Uterus (tissue), 2 donors: ENCODE results near the gene BTN1A1.

Experiments
- POLR2A ChIP-seq, 2 donors: fragments of 450-650 bp; IDR thresholded peaks; one replicate each; pipeline ENCODE4 v1.6.1; 2016; ENCODE audit warnings: antibody characterized with exemption in 2 of 2, mild to moderate bottlenecking in 1 of 2, moderate library complexity in 1 of 2
- TF ChIP-seq, protein P1 (sequence below), 4 experiments: fragments of 200-600 bp in 2 of 4; fragments of 450-650 bp in 2 of 4; sonication (generic) in 2 of 4; IDR thresholded peaks; one replicate each; pipeline ENCODE4 v1.5.1; 2016 to 2019; ENCODE audit warnings: antibody characterized with exemption in 4 of 4, mild to moderate bottlenecking in 2 of 4, moderate library complexity in 1 of 4

DNA sequence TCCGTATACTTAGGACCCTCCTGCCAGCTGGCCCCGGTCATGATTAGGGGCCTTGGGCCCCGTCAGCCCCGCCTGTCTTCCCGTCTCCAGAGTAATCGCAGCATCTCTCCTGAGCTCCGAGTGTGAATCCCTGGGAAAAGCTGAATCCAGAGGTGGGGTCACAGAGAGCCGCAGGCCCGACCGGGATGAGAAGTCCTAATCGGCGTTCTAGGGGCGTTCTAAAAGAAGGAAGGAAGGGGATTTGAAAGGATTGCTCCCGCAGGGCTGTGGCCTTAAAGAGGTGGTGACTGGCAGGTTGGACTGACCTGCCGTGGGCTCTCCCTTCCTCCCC is 38.4 kb downstream of the BTN1A1 start:
- no peak for TF ChIP-seq POLR2A (IDR thresholded peaks at IDR 0.05)
- TF ChIP-seq, protein P1, sequence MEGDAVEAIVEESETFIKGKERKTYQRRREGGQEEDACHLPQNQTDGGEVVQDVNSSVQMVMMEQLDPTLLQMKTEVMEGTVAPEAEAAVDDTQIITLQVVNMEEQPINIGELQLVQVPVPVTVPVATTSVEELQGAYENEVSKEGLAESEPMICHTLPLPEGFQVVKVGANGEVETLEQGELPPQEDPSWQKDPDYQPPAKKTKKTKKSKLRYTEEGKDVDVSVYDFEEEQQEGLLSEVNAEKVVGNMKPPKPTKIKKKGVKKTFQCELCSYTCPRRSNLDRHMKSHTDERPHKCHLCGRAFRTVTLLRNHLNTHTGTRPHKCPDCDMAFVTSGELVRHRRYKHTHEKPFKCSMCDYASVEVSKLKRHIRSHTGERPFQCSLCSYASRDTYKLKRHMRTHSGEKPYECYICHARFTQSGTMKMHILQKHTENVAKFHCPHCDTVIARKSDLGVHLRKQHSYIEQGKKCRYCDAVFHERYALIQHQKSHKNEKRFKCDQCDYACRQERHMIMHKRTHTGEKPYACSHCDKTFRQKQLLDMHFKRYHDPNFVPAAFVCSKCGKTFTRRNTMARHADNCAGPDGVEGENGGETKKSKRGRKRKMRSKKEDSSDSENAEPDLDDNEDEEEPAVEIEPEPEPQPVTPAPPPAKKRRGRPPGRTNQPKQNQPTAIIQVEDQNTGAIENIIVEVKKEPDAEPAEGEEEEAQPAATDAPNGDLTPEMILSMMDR (IDR thresholded peaks at IDR 0.05), result no peak
